Articular chondrocyte of knee joint (primary cell): ENCODE measurements around the gene THOC2. TPM values are rescaled to one million over a fixed set of nuclear protein-coding genes. Genes with fewer than 3 reads are reported as not detected.

Experiments used
- small RNA-seq: library from RNA; depleted of rRNA; stranded (forward); fragments of <200 nt; gene quantifications from one replicate; pipeline ENCODE3, GENCODE V24; 2012
- total RNA-seq: library from RNA; depleted of rRNA; stranded (reverse); fragments of >200 nt; gene quantifications from 2 replicates; pipeline ENCODE4 v1.2.3, GENCODE V29; 2012

Gene THOC2
- 93.8 and 96.1 TPM in 2 replicates for total RNA-seq

GRCh38 chrX:123732670-123733363 lies at the start of gene THOC2:
THOC2 (minus strand) TSS chrX:123733052; CDS start chrX:123733022, 30 bp downstream.

Small RNAs within 50 kb of the gene (small RNA-seq; reads per million reads assigned to genes)
- gene AL030996.1 (not detected), gene RNU7-69P (not detected)

Other genes starting within 250 kb of the THOC2 start
- 37.9 and 46.2 TPM in 2 replicates for gene XIAP, start 127.0 kb upstream of the THOC2 start, total RNA-seq
- gene STAG2, start 228.7 kb upstream of the THOC2 start, total RNA-seq = 93.1 and 123 TPM in 2 replicates